Activated T-cell treated with anti-CD3 and anti-CD28 coated beads for 1 hour (primary cell): ENCODE data around the gene PAIP2B.
"Not testable (repeated sequence)": the region's sequence is repeated elsewhere in the genome, so short reads cannot be mapped to it uniquely, and the experiment has no call there.

ENCODE experiments used
- DNase-seq: peaks from one replicate; pipeline ENCODE4 v3.0.0-alpha.2; 2020; ENCODE audit warnings: low read depth

The PAIP2B gene

DNA sequence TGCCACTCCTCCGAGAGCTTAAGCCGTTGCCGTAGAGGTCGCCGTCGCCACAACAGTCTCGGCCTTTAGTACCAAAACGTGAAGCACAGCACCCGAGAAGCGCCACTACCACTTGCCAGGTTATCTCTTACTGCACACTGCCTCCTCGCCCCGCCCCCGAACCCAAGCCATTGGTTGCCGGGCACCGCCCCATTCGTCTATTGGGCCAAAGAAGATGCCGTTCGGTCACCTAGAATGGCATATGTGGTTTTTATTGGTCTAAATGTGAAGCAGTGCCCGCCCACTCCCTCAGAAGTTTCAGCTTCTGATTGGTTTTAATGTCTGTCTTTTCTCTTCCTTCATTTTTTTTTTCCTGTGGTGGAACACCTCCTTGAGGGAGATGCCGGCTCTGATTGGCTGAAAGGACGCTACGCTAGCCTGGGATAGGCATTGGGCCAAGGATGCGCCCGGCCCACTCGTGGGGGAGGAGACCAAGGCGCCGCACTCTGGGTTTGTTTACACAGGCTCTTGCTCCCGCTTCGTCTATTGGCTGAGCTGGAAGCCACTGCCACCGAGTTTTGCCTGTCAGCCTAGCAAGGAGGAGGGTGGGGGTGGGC, at the start of gene PAIP2B:
Gene PAIP2B, minus strand, starts transcription at position 139 of the 596 bp plus-strand sequence. CDS start 24,514 bp downstream, outside the sequence.
- DNase-seq, result peak; percentile 96

DNA sequence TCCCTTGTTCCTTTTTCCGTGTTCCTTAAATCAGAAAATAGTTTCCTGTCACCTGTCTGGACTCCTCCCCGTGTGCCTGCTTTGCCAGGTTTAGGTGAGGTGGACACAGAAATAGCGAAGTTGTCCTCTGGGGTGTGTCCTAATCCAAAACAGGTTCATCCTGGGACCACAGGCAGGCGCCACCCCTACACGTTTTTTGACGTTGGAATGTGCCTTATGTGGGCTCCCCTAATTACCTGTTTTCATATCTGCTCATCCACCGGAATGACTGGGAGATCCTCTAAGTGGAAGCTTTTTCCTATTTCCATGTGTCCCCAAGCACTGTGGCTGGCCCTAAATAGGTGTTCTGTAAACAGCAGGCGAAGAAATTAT, 49.0 kb upstream of the PAIP2B start:
- no peak for DNase-seq

- no peak for DNase-seq
Observed at GRCh38 chr2:71269511-71270090, 42.7 kb upstream of the PAIP2B start.

DNA sequence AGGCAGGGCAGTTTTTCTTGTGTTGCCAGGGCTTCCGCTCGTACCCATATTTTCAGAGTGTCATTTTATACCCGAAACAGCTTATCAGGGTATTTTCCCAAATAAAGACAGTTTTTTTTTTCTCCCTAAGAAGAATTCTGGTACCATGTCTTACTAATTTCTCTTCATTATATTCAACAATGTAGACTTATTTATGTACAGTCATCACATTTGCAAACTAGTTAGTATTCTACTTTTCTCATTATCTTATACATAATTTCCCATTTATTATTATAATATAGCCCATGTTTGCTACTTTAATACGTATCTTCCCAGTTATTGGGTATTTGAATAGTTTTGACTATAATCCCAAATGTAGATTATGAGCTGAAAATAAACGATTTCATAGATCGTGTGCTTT, 36.5 kb upstream of the PAIP2B start:
- DNase-seq, result no peak

GRCh38 chr2:71261534-71261933, 34.6 kb upstream of the PAIP2B start:
- no peak for DNase-seq

DNA sequence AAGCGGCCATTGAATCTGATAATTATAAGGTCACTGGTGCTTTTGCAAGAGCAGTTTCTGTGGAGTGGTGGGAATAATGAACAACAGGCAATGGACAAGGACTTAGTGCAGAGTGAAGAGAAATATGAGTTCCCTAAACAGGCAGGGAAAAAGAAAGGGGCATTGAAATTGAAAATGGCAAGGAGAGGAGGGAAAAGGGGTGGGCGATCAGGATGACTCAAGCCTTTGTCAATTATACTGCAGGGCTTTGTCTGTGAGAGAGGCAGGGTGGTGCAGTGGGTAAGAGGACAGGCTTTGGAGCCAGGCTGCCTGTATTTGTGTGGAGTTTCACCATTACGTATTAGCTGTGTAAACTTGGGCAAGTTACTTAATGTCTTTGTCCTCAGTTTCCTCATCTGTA, 29.5 kb upstream of the PAIP2B start:
- no peak for DNase-seq

DNA sequence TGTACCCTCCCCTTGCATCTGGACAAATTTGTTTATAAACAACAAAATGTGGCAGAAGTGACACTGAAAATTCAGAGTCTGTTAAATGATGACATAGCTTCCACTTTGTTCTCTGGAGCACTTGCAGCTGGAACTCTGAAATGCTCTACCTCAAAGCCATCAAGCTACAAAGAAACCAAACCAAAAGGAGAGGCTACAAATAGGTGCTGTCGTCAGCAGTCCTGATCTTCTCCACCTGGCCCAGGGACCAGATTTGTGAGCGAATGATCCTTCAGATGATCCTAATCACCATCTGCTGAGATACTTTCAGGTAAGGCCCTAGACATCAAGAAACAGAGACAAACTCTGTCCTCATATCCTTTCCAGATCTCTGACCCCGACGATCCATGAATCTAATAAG, 27.9 kb upstream of the PAIP2B start:
- no peak for DNase-seq

GRCh38 chr2:71254078-71254477, 27.2 kb upstream of the PAIP2B start:
- DNase-seq, result no peak

DNA sequence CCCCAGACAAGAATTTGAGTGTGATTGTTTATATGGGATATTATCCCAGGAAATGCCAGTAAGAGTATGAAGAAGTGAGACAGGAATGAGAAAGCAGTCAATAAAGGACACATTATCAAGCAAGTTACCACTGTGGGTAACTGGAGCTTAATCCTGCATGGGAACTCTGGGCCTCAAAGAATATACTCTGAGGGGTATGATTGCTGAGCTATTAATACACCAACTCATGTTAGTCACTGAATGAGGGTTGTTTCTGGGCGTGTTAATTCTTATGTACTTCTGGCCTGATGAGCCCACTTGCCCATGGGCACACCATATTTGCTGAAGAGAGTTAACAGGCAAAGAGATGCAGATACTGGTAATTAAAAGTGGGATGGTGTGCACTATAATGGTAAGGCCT, 26.6 kb upstream of the PAIP2B start:
- DNase-seq, result no peak

DNA sequence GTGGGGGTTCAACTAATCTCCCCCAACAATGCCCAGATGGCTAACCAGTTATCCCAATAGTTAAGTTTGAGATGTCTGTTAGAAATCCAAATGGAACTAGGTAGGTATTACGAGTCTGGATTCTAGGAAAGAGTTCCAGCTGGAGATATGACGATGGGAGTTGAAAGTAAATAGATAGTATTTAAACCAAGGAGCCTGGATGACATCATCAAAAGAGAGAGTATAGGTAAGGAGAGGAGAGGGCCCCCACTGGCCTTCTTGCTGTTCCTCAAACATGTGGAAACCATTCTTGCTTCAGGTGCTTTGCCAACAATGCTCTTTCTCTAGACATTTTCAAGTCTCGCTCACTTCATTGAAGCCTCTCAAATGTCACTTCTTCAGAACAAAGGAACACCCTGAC, 26.0 kb upstream of the PAIP2B start:
- DNase-seq, result no peak

DNA sequence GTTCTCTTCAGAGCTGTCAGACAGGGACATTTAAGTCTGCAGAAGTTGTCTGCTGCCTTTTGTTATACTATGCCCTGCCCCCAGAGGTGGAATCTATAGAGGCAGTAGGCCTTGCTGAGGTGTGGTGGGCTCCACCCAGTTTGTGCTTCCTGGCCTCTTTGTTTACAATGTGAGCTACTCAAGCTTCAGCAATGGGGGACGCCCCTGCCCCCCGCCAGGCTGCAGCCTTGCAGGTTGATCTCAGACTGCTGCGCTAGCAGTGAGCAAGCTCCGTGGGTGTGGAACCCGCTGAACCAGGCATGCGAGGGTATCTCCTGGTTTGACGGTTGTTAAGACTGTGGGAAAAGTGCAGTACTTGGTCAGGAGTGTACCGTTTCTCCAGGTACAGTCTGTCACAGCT, 24.0 kb upstream of the PAIP2B start:
- no peak for DNase-seq

DNA sequence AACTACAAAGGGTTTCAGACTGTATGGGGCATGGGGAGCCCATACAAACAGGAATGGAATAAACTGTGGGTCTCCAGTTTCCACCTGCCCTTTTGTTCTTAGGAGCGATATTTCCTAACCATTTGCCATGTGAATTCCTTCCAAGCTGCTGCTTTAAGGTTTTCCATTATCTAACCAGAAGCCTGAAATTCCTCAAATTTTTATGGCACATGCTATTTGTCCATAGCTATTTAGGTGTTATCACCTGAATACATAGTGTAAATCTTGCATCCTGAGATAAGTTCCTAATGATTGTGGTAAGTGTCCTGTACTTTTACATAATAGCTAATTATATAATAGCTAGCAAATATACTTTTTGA, 17.4 kb upstream of the PAIP2B start:
- no peak for DNase-seq

- no peak for DNase-seq
Observed at GRCh38 chr2:71243634-71244301, 16.9 kb upstream of the PAIP2B start.

DNA sequence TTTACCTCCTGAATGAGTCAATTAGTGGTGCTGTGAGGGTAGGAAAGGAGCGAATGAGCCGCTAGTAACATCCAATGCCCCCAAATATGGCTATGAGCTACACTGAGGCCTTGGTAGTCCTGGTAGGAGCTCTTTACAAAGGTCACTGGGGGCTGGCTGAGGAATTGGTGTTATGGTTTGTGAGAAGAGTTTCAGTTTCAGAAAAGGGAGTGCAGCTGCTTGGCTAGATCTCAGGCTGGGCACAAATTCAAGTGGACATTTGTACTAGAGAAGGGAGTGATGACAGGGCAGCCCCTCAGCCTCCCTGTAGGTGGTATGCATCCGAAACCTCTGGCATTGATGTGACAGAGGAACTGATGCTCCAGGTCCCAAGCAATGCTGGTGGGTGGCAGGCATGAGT, 13.9 kb upstream of the PAIP2B start:
- DNase-seq, result no peak

- no peak for DNase-seq
Observed at GRCh38 chr2:71238089-71238488, 11.2 kb upstream of the PAIP2B start.

GRCh38 chr2:71235930-71236587, 9.2 kb upstream of the PAIP2B start:
- DNase-seq, result no peak

- not testable (repeated sequence) for DNase-seq
Observed at GRCh38 chr2:71233072-71233471, 6.2 kb upstream of the PAIP2B start.

- DNase-seq, result peak; percentile 4
Observed at GRCh38 chr2:71226096-71226964, 573 bp downstream of the PAIP2B start.

DNA sequence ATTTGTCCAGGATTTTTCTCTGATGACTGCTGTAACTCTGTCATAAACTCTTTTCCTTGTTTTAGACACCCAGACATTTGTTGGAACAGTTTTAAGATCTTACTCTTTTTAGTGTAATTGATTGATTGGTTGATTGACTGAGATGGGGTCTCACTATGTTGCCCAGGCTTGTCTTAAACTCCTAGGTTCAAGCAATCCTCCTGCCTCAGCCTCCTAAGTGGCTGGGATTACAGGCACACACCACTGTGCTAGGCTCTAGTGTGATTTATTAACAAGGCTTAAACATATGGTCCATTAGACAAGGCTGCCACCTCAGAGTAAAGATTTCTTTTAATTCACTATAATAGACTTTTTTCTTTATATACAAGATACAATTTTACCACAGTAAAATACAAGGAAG, 2.0 kb downstream of the PAIP2B start:
- no peak for DNase-seq

DNA sequence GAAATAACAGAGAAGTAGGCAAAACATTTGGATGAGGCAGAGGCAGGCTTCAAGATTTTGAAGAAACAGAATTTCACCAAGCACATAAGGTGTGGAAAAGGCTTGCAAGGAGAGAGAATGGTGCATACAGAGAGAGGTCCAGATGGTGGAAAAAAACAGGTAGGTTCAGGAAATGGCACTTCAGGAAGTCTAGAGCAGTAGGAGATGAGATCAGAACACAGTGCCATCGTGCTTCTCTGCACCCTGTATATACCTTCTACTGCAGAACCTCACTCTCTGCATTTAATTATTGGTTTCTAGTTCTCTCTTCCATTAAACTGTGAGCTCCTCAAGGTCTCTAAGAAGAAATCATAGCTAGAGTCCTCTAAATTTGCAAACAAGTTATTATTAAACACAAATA, 2.4 kb downstream of the PAIP2B start:
- no peak for DNase-seq

GRCh38 chr2:71223767-71224333, 3.1 kb downstream of the PAIP2B start:
- no peak for DNase-seq

DNA sequence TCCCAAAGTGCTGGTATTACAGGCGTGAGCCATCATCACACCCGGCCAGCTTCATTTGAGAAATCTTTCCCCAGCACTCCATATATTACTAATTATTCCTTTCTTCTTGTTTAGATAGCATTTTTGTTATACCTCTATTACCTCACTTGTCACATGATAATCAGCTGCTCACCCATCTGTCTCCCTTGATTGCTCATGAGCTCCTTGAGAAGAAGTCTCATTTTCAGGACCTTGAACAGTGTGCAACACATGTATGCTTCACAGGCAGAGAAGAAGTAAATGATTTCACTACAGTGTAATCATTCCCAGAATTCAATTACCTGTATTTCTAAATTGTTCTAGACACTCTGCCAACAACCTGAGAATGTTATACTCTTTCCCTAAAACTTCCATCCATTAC, 6.2 kb downstream of the PAIP2B start:
- no peak for DNase-seq
